ENCODE results near the gene RPGRIP1.

The RPGRIP1 gene

GRCh38 chr14:21308132-21308478, 28.2 kb downstream of the RPGRIP1 start:
- Histone ChIP-seq H3K4me2 (ENCODE audit: insufficient read depth, low read length) (no peak overlapping the region), H3K9ac (ENCODE audit: low read depth, low read length) (no peak overlapping the region), H2AFZ (ENCODE audit: low read depth, low read length) (no peak overlapping the region), H4K20me1 (ENCODE audit: insufficient read depth, low read length) (no peaks in the 10 kb centered on the region), H3K36me3 (ENCODE audit: insufficient read depth, low read length) (no peaks in the 10 kb centered on the region), H3K79me2 (ENCODE audit: insufficient read depth, low read length) (no peaks in the 10 kb centered on the region), H3K4me3 (ENCODE audit: low read depth in 1 of 2, low read length in 2 of 2) (no peak overlapping the region), H3K4me1 (ENCODE audit: insufficient read depth, low read length) (no peaks in the 10 kb centered on the region), H3K9me3 (ENCODE audit: insufficient read depth, low read length, severe bottlenecking) (no peaks in the 10 kb centered on the region), H3K27me3 (ENCODE audit: insufficient read depth, low read length, poor library complexity) (no peaks in the 10 kb centered on the region), H3K27ac (ENCODE audit: low read length) (no peak overlapping the region)
- DNase-seq (no peak), ATAC-seq (ENCODE audit: insufficient read depth, low read depth) (no peak)
- no peak for TF ChIP-seq EZH2 (IDR thresholded peaks at IDR 0.05; ENCODE audit: borderline replicate concordance, low read depth, low read length, severe bottlenecking)
- TF ChIP-seq, protein P1, sequence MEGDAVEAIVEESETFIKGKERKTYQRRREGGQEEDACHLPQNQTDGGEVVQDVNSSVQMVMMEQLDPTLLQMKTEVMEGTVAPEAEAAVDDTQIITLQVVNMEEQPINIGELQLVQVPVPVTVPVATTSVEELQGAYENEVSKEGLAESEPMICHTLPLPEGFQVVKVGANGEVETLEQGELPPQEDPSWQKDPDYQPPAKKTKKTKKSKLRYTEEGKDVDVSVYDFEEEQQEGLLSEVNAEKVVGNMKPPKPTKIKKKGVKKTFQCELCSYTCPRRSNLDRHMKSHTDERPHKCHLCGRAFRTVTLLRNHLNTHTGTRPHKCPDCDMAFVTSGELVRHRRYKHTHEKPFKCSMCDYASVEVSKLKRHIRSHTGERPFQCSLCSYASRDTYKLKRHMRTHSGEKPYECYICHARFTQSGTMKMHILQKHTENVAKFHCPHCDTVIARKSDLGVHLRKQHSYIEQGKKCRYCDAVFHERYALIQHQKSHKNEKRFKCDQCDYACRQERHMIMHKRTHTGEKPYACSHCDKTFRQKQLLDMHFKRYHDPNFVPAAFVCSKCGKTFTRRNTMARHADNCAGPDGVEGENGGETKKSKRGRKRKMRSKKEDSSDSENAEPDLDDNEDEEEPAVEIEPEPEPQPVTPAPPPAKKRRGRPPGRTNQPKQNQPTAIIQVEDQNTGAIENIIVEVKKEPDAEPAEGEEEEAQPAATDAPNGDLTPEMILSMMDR (IDR thresholded peaks at IDR 0.05; ENCODE audit: borderline replicate concordance, extremely low read depth, low read length, poor library complexity, severe bottlenecking), result no peak

- H3K79me2 ChIP-seq (ENCODE audit: insufficient read depth, low read length), result no peaks in the 10 kb centered on the region
- H3K4me3 ChIP-seq (ENCODE audit: low read depth in 1 of 2, low read length in 2 of 2), result no peak overlapping the region
- H3K9me3 ChIP-seq (ENCODE audit: insufficient read depth, low read length, severe bottlenecking), result no peaks in the 10 kb centered on the region
- DNase-seq, result peak; percentile 14
- no peaks in the 10 kb centered on the region for H3K27me3 ChIP-seq (ENCODE audit: insufficient read depth, low read length, poor library complexity)
- H4K20me1 ChIP-seq (ENCODE audit: insufficient read depth, low read length), result no peaks in the 10 kb centered on the region
- no peak overlapping the region for H2AFZ ChIP-seq (ENCODE audit: low read depth, low read length)
- TF ChIP-seq, protein P1 (IDR thresholded peaks at IDR 0.05; ENCODE audit: borderline replicate concordance, extremely low read depth, low read length, poor library complexity, severe bottlenecking), result no peak
- no peak for TF ChIP-seq EZH2 (IDR thresholded peaks at IDR 0.05; ENCODE audit: borderline replicate concordance, low read depth, low read length, severe bottlenecking)
- ATAC-seq (ENCODE audit: insufficient read depth, low read depth), result peak; percentile 48
- H3K27ac ChIP-seq (ENCODE audit: low read length), result no peak overlapping the region
- no peaks in the 10 kb centered on the region for H3K4me1 ChIP-seq (ENCODE audit: insufficient read depth, low read length)
- H3K9ac ChIP-seq (ENCODE audit: low read depth, low read length), result no peak overlapping the region
- no peaks in the 10 kb centered on the region for H3K36me3 ChIP-seq (ENCODE audit: insufficient read depth, low read length)
- H3K4me2 ChIP-seq (ENCODE audit: insufficient read depth, low read length), result no peak overlapping the region
Measured at GRCh38 chr14:21308479-21309237, 28.8 kb downstream of the RPGRIP1 start.

DNA sequence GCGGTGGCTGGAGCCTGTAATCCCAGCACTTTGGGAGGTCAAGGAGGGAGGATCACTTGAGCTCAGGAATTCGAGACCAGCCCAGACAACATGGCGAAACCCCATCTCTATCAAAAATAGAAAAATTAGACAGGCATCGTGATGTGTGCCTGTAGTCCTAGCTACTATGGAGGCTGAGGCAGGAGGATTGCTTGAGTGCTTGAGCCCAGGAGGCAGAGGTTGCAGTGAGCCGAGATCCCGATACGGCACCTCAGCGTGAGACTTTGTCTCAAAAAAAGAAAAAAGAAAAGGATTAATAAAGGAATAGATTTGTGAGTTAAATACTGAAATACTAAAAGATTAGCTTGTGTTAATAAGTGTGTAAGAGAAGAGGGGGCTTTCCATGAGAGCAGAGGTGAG, 29.4 kb downstream of the RPGRIP1 start:
- H3K9ac ChIP-seq (ENCODE audit: low read depth, low read length), result no peak overlapping the region
- H2AFZ ChIP-seq (ENCODE audit: low read depth, low read length), result no peak overlapping the region
- DNase-seq (no peak), ATAC-seq (ENCODE audit: insufficient read depth, low read depth) (no peak)
- H3K4me3 ChIP-seq (ENCODE audit: low read depth in 1 of 2, low read length in 2 of 2), result no peak overlapping the region
- H3K79me2 ChIP-seq (ENCODE audit: insufficient read depth, low read length), result no peaks in the 10 kb centered on the region
- no peaks in the 10 kb centered on the region for H4K20me1 ChIP-seq (ENCODE audit: insufficient read depth, low read length)
- no peaks in the 10 kb centered on the region for H3K4me1 ChIP-seq (ENCODE audit: insufficient read depth, low read length)
- TF ChIP-seq, protein P1 (IDR thresholded peaks at IDR 0.05; ENCODE audit: borderline replicate concordance, extremely low read depth, low read length, poor library complexity, severe bottlenecking), result no peak
- no peak for TF ChIP-seq EZH2 (IDR thresholded peaks at IDR 0.05; ENCODE audit: borderline replicate concordance, low read depth, low read length, severe bottlenecking)
- no peaks in the 10 kb centered on the region for H3K27me3 ChIP-seq (ENCODE audit: insufficient read depth, low read length, poor library complexity)
- H3K36me3 ChIP-seq (ENCODE audit: insufficient read depth, low read length), result no peaks in the 10 kb centered on the region
- H3K9me3 ChIP-seq (ENCODE audit: insufficient read depth, low read length, severe bottlenecking), result no peaks in the 10 kb centered on the region
- H3K27ac ChIP-seq (ENCODE audit: low read length), result no peak overlapping the region
- no peak overlapping the region for H3K4me2 ChIP-seq (ENCODE audit: insufficient read depth, low read length)

Data from DND-41 (cell line).